Measurements from ENCODE around the gene NKPD1.

The NKPD1 gene

GRCh38 chr19:45117167-45117594 lies 43.6 kb downstream of the NKPD1 start:
- no peak for DNase-seq (ENCODE audit: low spot score)

- DNase-seq (ENCODE audit: low spot score), result no peak
Measured at GRCh38 chr19:45115809-45116615, 44.8 kb downstream of the NKPD1 start.

GRCh38 chr19:45114116-45114515 lies 46.7 kb downstream of the NKPD1 start:
- no peak for DNase-seq (ENCODE audit: low spot score)

GRCh38 chr19:45113628-45114027 lies 47.2 kb downstream of the NKPD1 start:
- DNase-seq (ENCODE audit: low spot score), result no peak

- DNase-seq (ENCODE audit: low spot score), result no peak
Measured at GRCh38 chr19:45112111-45112827, 48.5 kb downstream of the NKPD1 start.

Data from kidney tubule cell (primary cell).